GM19193 (cell line): Measurements from ENCODE around the gene MIPEP.

Experiments
- POLR2A ChIP-seq: IDR thresholded peaks from 4 replicates; pipeline ENCODE4 v1.6.1; 2011; ENCODE audit not compliant: insufficient read depth, insufficient read length; ENCODE audit errors: extremely low read depth

The MIPEP gene

GRCh38 chr13:23687614-23688013 is 201.6 kb downstream of the MIPEP start:
- no peak for TF ChIP-seq POLR2A

DNA sequence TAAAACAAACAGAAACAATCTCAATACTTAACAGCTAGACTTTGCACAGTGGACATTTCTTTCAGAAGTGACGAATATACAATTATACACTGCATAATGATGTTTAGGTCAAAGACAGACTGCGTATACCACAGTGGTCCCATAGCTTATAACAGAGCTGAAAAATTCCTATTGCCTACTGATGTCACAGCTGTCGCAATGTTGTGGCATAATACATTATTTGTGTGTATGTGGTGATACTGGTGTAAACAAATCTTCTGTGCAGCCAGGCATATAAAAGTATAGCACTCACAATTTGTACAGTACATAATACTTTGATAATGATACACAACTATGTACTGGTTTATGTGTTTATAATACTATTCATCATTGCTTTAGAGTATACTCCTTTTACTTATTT is 202.3 kb downstream of the MIPEP start:
- no peak for TF ChIP-seq POLR2A

DNA sequence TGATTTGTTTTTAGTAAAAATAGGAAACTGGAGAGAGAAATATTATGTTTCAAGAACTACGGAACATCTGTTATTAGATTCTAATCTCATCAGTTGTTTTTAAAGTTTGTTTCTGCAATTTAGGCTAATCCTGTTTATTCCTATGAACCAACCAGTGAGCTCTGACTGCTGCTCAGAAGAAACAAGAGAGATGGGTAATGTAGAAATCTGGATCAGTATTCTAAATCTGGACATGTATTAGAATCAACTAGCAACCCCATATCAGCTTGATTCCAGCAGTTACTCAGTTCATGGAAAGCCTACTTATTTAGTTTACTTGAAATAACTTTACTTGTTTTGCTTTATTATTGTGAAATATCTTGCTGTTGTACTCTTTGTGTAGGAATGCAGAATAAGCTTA is 203.8 kb downstream of the MIPEP start:
- TF ChIP-seq POLR2A = no peak

GRCh38 chr13:23684647-23685046 is 204.6 kb downstream of the MIPEP start:
- TF ChIP-seq POLR2A = no peak

DNA sequence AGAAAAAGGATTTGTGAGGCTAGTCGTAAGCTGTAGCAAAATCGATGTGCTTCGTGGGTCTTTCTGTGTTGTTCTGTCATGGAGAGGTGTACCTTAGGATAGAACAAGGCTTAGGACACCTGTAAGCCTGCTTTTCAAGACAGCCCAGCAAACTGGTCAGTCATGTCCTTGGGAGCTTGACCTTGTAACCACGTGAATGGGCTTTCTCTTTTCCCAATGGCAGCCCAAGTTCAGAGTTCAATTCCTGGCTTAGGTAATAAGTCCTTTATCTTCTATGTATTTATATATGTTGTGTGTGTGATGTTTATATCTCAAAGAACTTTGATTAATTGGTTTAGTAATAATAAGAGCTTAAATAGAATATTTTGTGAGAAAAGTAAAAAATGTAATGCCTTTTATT is 206.1 kb downstream of the MIPEP start:
- TF ChIP-seq POLR2A = no peak

DNA sequence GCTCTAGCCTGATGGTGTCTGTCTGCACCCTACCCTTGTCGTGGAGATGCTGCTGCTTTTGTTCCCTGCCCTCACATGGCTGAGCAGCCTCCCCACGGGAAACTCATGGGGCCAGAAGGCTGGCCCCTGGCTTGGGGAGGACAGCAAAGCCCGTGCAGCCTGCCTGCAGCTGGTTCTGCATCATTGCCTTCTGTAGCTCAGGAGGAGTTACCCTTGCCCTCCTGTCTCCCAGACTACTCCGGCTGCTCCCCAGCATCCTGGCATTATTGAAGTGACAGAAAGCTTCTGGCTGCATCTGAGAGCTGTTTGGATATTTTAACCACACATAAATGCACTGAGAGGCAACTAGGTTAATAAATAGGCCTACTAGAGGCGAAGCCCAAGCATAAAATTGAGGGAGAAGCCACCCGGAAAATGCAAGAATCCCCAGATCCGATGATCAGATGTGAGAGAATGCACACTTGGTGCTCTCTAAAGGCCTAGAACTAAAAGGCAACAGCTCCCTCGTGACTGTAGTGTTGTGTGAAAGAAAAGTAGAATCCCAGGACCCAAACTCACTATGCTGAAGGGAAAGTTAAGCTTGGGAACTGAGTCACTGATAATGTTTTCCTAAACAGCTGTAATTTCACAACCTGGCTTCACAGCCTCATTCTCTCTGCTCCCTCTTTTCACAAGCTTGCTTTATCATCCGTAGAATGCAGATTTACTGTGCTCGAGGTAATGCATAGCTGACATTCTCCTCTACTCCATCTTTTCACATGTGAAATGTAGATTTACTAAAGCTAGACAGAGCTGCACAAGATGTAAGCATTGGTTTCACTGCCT is 208.1 kb downstream of the MIPEP start:
- TF ChIP-seq POLR2A = no peak
